ENCODE data around the gene SMAD5.

The SMAD5 gene

DNA sequence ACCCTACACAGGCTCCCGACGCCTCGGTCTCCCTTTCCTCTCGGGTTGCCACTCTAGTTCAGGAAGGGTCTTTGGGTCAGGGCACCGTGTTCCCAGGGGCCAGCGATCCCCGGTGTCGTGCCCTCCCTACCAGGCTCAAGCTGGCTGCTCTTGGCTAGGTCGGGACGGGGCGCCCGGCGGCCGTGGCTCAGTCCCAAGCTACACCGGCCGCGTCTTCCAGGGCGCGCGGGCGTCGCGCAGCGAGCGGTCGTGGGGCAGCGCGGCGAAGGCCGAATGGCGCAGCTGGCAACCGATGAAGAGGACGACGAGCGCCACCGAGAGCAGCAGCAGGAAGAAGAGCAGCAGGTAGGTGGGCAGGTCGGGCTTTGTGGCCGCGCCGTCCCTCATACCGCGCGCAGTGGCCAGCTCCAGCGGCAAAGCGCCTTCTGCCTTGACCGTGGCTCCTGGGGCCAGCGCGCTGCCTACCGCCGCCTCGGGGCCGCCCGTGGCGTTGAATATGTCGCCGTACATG lies 59.4 kb downstream of the SMAD5 start (continued):
- 0 out of 2 replicates have a peak, but pooled peaks have one; percentile 20 for TF ChIP-seq YY2 (tag by site-specific recombination; IDR thresholded peaks at IDR 0.05)

GRCh38 chr5:136192526-136193321 lies 60.1 kb downstream of the SMAD5 start, which contains the start of gene SMIM32:
Gene SMIM32 (minus strand): TSS chr5:136193162. CDS start chr5:136192524, 638 bp downstream.
- Histone ChIP-seq H3K4me1 (ENCODE audit: control insufficient read depth, insufficient read depth, low read length) (no peaks in the 10 kb centered on the region; the same call in 1 of the 2 replicates), H3K27ac (ENCODE audit: extremely low read depth, low read depth, low read length) (no peak within 1 kb of the TSS), H3K4me3 (ENCODE audit: low read depth, low read length) (peak within 1 kb of the TSS; percentile 35), H3K9me3 (ENCODE audit: control insufficient read depth, insufficient read depth, low read depth, low read length) (no peaks in the 10 kb centered on the region), H3K36me3 (ENCODE audit: control insufficient read depth in 2 of 2, insufficient read depth in 1 of 2, low read length in 2 of 2) (peaks cover 0 to 21% of the 10 kb centered on the region in 2 experiments; a peak in 1 of 3 replicates)
- ChIA-PET POLR2A (interaction anchor here (0.6 to 1.0 kb wide), 4 partner anchors 17 to 625 kb away, joined by 3 to 6 read pairs (median 4); no protein-coding TSS in a partner anchor), CTCF (interaction anchor here (0.5 to 0.9 kb wide), 6 partner anchors 19 to 451 kb away, joined by 3 to 5 read pairs (median 4); no protein-coding TSS in a partner anchor)
- TF ChIP-seq, protein P1, sequence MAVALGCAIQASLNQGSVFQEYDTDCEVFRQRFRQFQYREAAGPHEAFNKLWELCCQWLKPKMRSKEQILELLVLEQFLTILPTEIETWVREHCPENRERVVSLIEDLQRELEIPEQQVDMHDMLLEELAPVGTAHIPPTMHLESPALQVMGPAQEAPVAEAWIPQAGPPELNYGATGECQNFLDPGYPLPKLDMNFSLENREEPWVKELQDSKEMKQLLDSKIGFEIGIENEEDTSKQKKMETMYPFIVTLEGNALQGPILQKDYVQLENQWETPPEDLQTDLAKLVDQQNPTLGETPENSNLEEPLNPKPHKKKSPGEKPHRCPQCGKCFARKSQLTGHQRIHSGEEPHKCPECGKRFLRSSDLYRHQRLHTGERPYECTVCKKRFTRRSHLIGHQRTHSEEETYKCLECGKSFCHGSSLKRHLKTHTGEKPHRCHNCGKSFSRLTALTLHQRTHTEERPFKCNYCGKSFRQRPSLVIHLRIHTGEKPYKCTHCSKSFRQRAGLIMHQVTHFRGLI (tag by site-specific recombination; IDR thresholded peaks at IDR 0.05), result peak; percentile 94
- TF ChIP-seq ZBTB21 (tag by site-specific recombination; IDR thresholded peaks at IDR 0.05) (no peak), ZNF585B (tag by site-specific recombination; IDR thresholded peaks at IDR 0.05) (no peak), REPIN1 (tag by site-specific recombination; IDR thresholded peaks at IDR 0.05; ENCODE audit: low read depth) (no peak), OVOL3 (tag by site-specific recombination; IDR thresholded peaks at IDR 0.05) (no peak), ZNF274 (IDR thresholded peaks at IDR 0.05; ENCODE audit: low read length) (no peak), ZNF274 (tag by site-specific recombination; IDR thresholded peaks at IDR 0.05; ENCODE audit: borderline replicate concordance) (no peak), ZNF416 (tag by site-specific recombination; IDR thresholded peaks at IDR 0.05) (no peak), ZNF777 (tag by site-specific recombination; IDR thresholded peaks at IDR 0.05; ENCODE audit: borderline replicate concordance) (0 out of 2 replicates have a peak, but pooled peaks have one; percentile 44), ZNF114 (tag by site-specific recombination; IDR thresholded peaks at IDR 0.05) (no peak), BCL6B (tag by site-specific recombination; IDR thresholded peaks at IDR 0.05) (no peak), GLI4 (tag by site-specific recombination; IDR thresholded peaks at IDR 0.05) (no peak), ZNF433 (tag by site-specific recombination; IDR thresholded peaks at IDR 0.05; ENCODE audit: low read depth) (no peak), ZNF155 (tag by site-specific recombination; IDR thresholded peaks at IDR 0.05) (no peak), ZNF341 (tag by site-specific recombination; IDR thresholded peaks at IDR 0.05; ENCODE audit: low read depth) (peak; percentile 92), ZNF830 (tag by site-specific recombination; IDR thresholded peaks at IDR 0.05; ENCODE audit: low read depth) (no peak), ELK4 (IDR thresholded peaks at IDR 0.05; ENCODE audit: borderline replicate concordance, low read depth, low read length) (no peak), ZNF16 (tag by site-specific recombination; IDR thresholded peaks at IDR 0.05; ENCODE audit: low read depth) (no peak), KLF1 (tag by site-specific recombination; IDR thresholded peaks at IDR 0.05) (peak; percentile 15; the same call in 1 of the 2 replicates), ZNF302 (tag by site-specific recombination; IDR thresholded peaks at IDR 0.05; ENCODE audit: low read depth) (no peak), ZNF558 (tag by site-specific recombination; IDR thresholded peaks at IDR 0.05) (no peak), ZNF138 (tag by site-specific recombination; IDR thresholded peaks at IDR 0.05; ENCODE audit: borderline replicate concordance) (no peak), ZFP3 (tag by site-specific recombination; IDR thresholded peaks at IDR 0.05; ENCODE audit: low read depth) (no peak)
- TF ChIP-seq, protein P2, sequence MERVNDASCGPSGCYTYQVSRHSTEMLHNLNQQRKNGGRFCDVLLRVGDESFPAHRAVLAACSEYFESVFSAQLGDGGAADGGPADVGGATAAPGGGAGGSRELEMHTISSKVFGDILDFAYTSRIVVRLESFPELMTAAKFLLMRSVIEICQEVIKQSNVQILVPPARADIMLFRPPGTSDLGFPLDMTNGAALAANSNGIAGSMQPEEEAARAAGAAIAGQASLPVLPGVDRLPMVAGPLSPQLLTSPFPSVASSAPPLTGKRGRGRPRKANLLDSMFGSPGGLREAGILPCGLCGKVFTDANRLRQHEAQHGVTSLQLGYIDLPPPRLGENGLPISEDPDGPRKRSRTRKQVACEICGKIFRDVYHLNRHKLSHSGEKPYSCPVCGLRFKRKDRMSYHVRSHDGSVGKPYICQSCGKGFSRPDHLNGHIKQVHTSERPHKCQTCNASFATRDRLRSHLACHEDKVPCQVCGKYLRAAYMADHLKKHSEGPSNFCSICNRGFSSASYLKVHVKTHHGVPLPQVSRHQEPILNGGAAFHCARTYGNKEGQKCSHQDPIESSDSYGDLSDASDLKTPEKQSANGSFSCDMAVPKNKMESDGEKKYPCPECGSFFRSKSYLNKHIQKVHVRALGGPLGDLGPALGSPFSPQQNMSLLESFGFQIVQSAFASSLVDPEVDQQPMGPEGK (tag by site-specific recombination; IDR thresholded peaks at IDR 0.05), result peak; percentile 39; the same call in 1 of the 2 replicates

All from HEK293 (cell line).